ENCODE results near the gene KAZN.
"Not testable (repeated sequence)": the region's sequence is repeated elsewhere in the genome, so short reads cannot be mapped to it uniquely, and the experiment has no call there.

KAZN gene

GRCh38 chr1:15029786-15030185 is 431.3 kb downstream of the KAZN start:
- DNase-seq, result no peak
- no peaks in the 10 kb centered on the region for H3K4me1 ChIP-seq (ENCODE audit: control insufficient read depth, insufficient read depth, low read length, poor library complexity, severe bottlenecking)
- H3K9me3 ChIP-seq (ENCODE audit: control insufficient read depth, low read length), result no peaks in the 10 kb centered on the region
- H3K4me3 ChIP-seq (ENCODE audit: insufficient read depth, low read depth, low read length, poor library complexity, severe bottlenecking), result no peak overlapping the region
- H3K36me3 ChIP-seq (ENCODE audit: control insufficient read depth, insufficient read depth, low read length), result no peaks in the 10 kb centered on the region
- H3K27me3 ChIP-seq (replicated peaks; ENCODE audit: control insufficient read depth, insufficient read depth, low read length, poor library complexity, severe bottlenecking), result no peaks in the 10 kb centered on the region
- H3K27ac ChIP-seq (ENCODE audit: insufficient read depth, low read length, poor library complexity, severe bottlenecking), result no peak overlapping the region

DNA sequence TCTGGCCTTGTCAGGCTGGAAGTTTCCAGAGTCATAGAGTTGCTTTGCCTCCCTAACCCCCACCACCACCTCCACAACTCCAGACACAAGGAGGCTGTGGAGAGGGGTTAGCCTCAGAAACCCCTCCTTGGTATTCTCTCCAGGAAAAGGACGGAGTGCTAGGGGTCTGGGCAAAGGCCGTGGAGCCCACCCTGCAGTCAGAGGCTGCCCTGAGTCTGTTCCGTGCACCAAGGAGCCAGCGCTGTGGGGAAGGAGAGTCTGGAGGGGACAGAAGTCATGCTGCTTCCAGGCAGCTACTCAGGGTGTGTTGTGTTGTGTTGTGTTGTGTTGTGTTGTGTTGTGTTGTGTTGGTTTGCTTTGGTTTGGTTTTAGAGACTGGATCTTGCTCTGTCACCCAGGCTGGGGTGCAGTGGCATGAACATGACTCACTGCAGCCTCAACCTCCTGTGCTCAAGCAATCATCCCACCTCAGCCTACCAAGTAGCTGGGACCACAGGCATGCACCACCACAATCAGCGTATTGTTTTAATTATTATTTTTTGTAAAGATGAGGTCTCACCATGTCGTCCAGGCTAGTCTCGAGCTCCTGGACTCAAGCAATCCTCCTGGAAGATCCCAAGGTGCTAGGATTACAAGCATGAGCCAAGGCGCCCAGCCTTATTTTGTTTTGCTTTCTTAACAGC is 432.9 kb downstream of the KAZN start:
- Histone ChIP-seq H3K27ac (ENCODE audit: insufficient read depth, low read length, poor library complexity, severe bottlenecking) (no peak overlapping the region), H3K36me3 (ENCODE audit: control insufficient read depth, insufficient read depth, low read length) (no peaks in the 10 kb centered on the region), H3K4me3 (ENCODE audit: insufficient read depth, low read depth, low read length, poor library complexity, severe bottlenecking) (no peak overlapping the region), H3K27me3 (replicated peaks; ENCODE audit: control insufficient read depth, insufficient read depth, low read length, poor library complexity, severe bottlenecking) (no peaks in the 10 kb centered on the region), H3K4me1 (ENCODE audit: control insufficient read depth, insufficient read depth, low read length, poor library complexity, severe bottlenecking) (no peaks in the 10 kb centered on the region), H3K9me3 (ENCODE audit: control insufficient read depth, low read length) (no peaks in the 10 kb centered on the region)
- DNase-seq, result no peak

- DNase-seq, result no peak
These were observed 434.8 kb downstream of the KAZN start for GRCh38 chr1:15033264-15033663.

DNA sequence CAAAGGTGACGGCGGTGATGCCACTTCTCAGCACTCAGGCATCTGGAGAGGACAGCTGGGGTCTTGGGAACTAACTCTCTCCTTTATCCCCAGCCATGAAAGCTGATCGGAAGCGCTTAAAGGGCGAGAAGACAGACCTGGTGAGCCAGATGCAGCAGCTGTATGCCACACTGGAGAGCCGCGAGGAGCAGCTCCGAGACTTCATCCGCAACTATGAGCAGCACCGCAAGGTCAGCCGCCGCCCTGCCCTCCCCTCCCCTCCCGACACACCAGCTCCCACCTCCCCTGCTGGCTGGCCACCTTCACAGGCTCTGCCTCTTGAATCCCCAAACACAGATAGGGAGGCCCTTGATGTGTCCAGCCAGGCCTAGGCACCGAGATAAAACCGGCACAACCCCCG is 436.2 kb downstream of the KAZN start:
- Histone ChIP-seq H3K27ac (ENCODE audit: insufficient read depth, low read length, poor library complexity, severe bottlenecking) (no peak overlapping the region), H3K9me3 (ENCODE audit: control insufficient read depth, low read length) (no peaks in the 10 kb centered on the region), H3K4me3 (ENCODE audit: insufficient read depth, low read depth, low read length, poor library complexity, severe bottlenecking) (no peak overlapping the region), H3K36me3 (ENCODE audit: control insufficient read depth, insufficient read depth, low read length) (no peaks in the 10 kb centered on the region), H3K4me1 (ENCODE audit: control insufficient read depth, insufficient read depth, low read length, poor library complexity, severe bottlenecking) (no peaks in the 10 kb centered on the region), H3K27me3 (replicated peaks; ENCODE audit: control insufficient read depth, insufficient read depth, low read length, poor library complexity, severe bottlenecking) (no peaks in the 10 kb centered on the region)
- DNase-seq, result no peak

More at GRCh38 chr1:15033264-15033663, 434.8 kb downstream of the KAZN start:
- Histone ChIP-seq H3K27ac (ENCODE audit: insufficient read depth, low read length, poor library complexity, severe bottlenecking) (no peak overlapping the region), H3K27me3 (replicated peaks; ENCODE audit: control insufficient read depth, insufficient read depth, low read length, poor library complexity, severe bottlenecking) (no peaks in the 10 kb centered on the region), H3K4me3 (ENCODE audit: insufficient read depth, low read depth, low read length, poor library complexity, severe bottlenecking) (no peak overlapping the region), H3K4me1 (ENCODE audit: control insufficient read depth, insufficient read depth, low read length, poor library complexity, severe bottlenecking) (no peaks in the 10 kb centered on the region), H3K9me3 (ENCODE audit: control insufficient read depth, low read length) (no peaks in the 10 kb centered on the region), H3K36me3 (ENCODE audit: control insufficient read depth, insufficient read depth, low read length) (no peaks in the 10 kb centered on the region)

DNA sequence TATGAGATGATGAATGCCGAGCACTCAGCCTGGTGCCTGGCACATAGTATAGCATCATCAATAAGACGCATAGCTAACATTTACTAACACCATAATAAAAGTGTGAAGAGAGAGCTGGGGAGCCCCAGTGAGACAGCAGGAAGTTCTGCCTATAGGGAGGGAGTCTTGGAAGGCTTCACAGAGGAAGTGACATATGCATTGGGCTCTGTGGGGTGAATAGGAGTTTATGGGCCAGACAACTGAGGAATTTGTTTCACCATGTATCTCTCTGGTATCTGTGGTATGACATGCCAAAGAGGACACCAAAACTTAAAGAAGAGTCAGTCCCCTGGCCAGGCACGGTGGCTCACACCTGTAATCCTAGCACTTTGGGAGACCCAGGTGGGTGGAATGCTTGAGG is 436.8 kb downstream of the KAZN start:
- DNase-seq, result no peak
- H3K36me3 ChIP-seq (ENCODE audit: control insufficient read depth, insufficient read depth, low read length), result no peaks in the 10 kb centered on the region
- no peaks in the 10 kb centered on the region for H3K9me3 ChIP-seq (ENCODE audit: control insufficient read depth, low read length)
- H3K27ac ChIP-seq (ENCODE audit: insufficient read depth, low read length, poor library complexity, severe bottlenecking), result no peak overlapping the region
- H3K4me1 ChIP-seq (ENCODE audit: control insufficient read depth, insufficient read depth, low read length, poor library complexity, severe bottlenecking), result no peaks in the 10 kb centered on the region
- H3K27me3 ChIP-seq (replicated peaks; ENCODE audit: control insufficient read depth, insufficient read depth, low read length, poor library complexity, severe bottlenecking), result no peaks in the 10 kb centered on the region
- H3K4me3 ChIP-seq (ENCODE audit: insufficient read depth, low read depth, low read length, poor library complexity, severe bottlenecking), result no peak overlapping the region

DNA sequence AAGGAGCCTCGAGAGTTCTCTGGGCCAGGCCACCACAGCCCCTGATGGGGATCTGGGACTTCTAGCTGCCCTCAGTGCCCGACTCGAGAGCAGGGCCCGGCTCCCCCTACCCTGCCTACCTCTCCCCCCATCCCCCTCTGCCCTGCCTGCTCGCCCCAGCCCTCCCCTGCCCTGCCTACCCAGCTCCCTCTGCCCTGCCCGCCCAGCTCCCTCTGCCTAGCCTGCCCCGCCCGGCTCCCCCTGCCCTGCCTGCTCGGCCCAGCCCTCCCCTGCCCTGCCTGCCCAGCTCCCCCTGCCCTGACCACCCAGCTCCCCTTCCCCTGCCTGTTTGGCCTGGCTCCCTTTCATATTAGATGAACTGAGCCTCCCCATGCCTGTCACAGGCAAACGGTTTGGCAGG is 437.6 kb downstream of the KAZN start:
- H3K27ac ChIP-seq (ENCODE audit: insufficient read depth, low read length, poor library complexity, severe bottlenecking), result no peak overlapping the region
- no peak overlapping the region for H3K4me3 ChIP-seq (ENCODE audit: insufficient read depth, low read depth, low read length, poor library complexity, severe bottlenecking)
- H3K4me1 ChIP-seq (ENCODE audit: control insufficient read depth, insufficient read depth, low read length, poor library complexity, severe bottlenecking), result no peaks in the 10 kb centered on the region
- no peak for DNase-seq
- H3K9me3 ChIP-seq (ENCODE audit: control insufficient read depth, low read length), result no peaks in the 10 kb centered on the region
- no peaks in the 10 kb centered on the region for H3K36me3 ChIP-seq (ENCODE audit: control insufficient read depth, insufficient read depth, low read length)
- no peaks in the 10 kb centered on the region for H3K27me3 ChIP-seq (replicated peaks; ENCODE audit: control insufficient read depth, insufficient read depth, low read length, poor library complexity, severe bottlenecking)

- H3K27ac ChIP-seq (ENCODE audit: insufficient read depth, low read length, poor library complexity, severe bottlenecking), result no peak overlapping the region
- no peaks in the 10 kb centered on the region for H3K27me3 ChIP-seq (replicated peaks; ENCODE audit: control insufficient read depth, insufficient read depth, low read length, poor library complexity, severe bottlenecking)
- DNase-seq, result no peak
- H3K4me1 ChIP-seq (ENCODE audit: control insufficient read depth, insufficient read depth, low read length, poor library complexity, severe bottlenecking), result no peaks in the 10 kb centered on the region
- H3K9me3 ChIP-seq (ENCODE audit: control insufficient read depth, low read length), result no peaks in the 10 kb centered on the region
- H3K4me3 ChIP-seq (ENCODE audit: insufficient read depth, low read depth, low read length, poor library complexity, severe bottlenecking), result no peak overlapping the region
- H3K36me3 ChIP-seq (ENCODE audit: control insufficient read depth, insufficient read depth, low read length), result no peaks in the 10 kb centered on the region
These were observed 439.9 kb downstream of the KAZN start for GRCh38 chr1:15038232-15039016.

- H3K27me3 ChIP-seq (replicated peaks; ENCODE audit: control insufficient read depth, insufficient read depth, low read length, poor library complexity, severe bottlenecking), result no peaks in the 10 kb centered on the region
- no peaks in the 10 kb centered on the region for H3K9me3 ChIP-seq (ENCODE audit: control insufficient read depth, low read length)
- no peaks in the 10 kb centered on the region for H3K36me3 ChIP-seq (ENCODE audit: control insufficient read depth, insufficient read depth, low read length)
- no peak overlapping the region for H3K27ac ChIP-seq (ENCODE audit: insufficient read depth, low read length, poor library complexity, severe bottlenecking)
- DNase-seq, result no peak
- no peak overlapping the region for H3K4me3 ChIP-seq (ENCODE audit: insufficient read depth, low read depth, low read length, poor library complexity, severe bottlenecking)
- H3K4me1 ChIP-seq (ENCODE audit: control insufficient read depth, insufficient read depth, low read length, poor library complexity, severe bottlenecking), result no peaks in the 10 kb centered on the region
These were observed 440.6 kb downstream of the KAZN start for GRCh38 chr1:15039017-15039648.

- Histone ChIP-seq H3K9me3 (ENCODE audit: control insufficient read depth, low read length) (no peaks in the 10 kb centered on the region), H3K36me3 (ENCODE audit: control insufficient read depth, insufficient read depth, low read length) (no peaks in the 10 kb centered on the region), H3K4me3 (ENCODE audit: insufficient read depth, low read depth, low read length, poor library complexity, severe bottlenecking) (no peak overlapping the region), H3K4me1 (ENCODE audit: control insufficient read depth, insufficient read depth, low read length, poor library complexity, severe bottlenecking) (no peaks in the 10 kb centered on the region), H3K27me3 (replicated peaks; ENCODE audit: control insufficient read depth, insufficient read depth, low read length, poor library complexity, severe bottlenecking) (no peaks in the 10 kb centered on the region), H3K27ac (ENCODE audit: insufficient read depth, low read length, poor library complexity, severe bottlenecking) (no peak overlapping the region)
- no peak for DNase-seq
These were observed 441.4 kb downstream of the KAZN start for GRCh38 chr1:15039901-15040300.

- H3K4me1 ChIP-seq (ENCODE audit: control insufficient read depth, insufficient read depth, low read length, poor library complexity, severe bottlenecking); H3K4me3 ChIP-seq (ENCODE audit: insufficient read depth, low read depth, low read length, poor library complexity, severe bottlenecking); H3K27me3 ChIP-seq (replicated peaks; ENCODE audit: control insufficient read depth, insufficient read depth, low read length, poor library complexity, severe bottlenecking); H3K27ac ChIP-seq (ENCODE audit: insufficient read depth, low read length, poor library complexity, severe bottlenecking); DNase-seq; H3K36me3 ChIP-seq (ENCODE audit: control insufficient read depth, insufficient read depth, low read length); H3K9me3 ChIP-seq (ENCODE audit: control insufficient read depth, low read length): not testable (repeated sequence)
These were observed 442.2 kb downstream of the KAZN start for GRCh38 chr1:15040685-15041084.
